Measurements from ENCODE around the gene ORMDL2.

The ORMDL2 gene

DNA sequence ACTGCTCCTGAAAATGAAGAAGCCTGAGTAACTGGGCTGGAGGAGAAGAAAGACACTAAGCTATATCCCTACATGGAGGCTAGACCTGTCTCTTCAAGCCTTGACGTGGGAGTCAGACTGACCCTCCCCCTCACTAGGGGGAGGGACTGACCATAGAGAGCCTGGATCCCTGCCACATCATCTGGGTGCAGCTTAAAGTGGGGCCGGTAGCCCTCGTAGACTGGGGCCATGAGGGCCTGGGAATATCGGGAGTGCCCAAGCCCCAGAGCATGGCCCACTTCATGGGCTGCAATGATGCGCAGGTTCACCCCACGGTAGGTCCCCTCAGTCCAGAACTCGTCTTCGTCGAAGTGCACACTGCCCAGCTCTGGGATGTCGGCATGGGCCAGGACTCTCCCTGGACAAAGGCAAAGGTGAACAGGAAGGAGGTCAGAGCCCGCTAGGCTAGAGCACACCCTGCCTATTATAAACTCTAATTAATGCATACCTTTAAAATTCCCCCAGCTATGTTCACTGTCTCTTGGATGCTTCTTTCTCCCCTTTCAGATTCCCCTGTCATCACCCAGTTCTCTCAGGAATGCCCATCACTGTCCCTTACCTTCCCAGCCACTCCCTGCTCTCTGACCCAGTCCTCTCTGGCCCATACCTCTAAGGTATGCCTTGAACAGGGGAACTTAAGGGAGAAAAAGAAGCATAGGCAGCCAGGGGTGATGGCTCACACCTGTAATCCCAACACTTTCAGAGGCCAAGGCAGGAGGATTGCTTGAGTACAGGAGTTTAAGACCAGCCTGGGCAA lies 21.7 kb downstream of the ORMDL2 start:
- Mint-ChIP-seq H3K27ac (no peak overlapping the region), H3K36me3 (ENCODE audit: low read depth) (no peaks in the 10 kb centered on the region), H3K27me3 (ENCODE audit: low read depth) (peaks cover 3% of the 10 kb centered on the region), H3K4me1 (ENCODE audit: low read depth) (no peaks in the 10 kb centered on the region), H3K9me3 (no peaks in the 10 kb centered on the region), H3K4me3 (no peak overlapping the region)

- H3K4me1 Mint-ChIP-seq (ENCODE audit: low read depth): no peaks in the 10 kb centered on the region
- H3K27me3 Mint-ChIP-seq (ENCODE audit: low read depth): peaks cover 3% of the 10 kb centered on the region
- no peak overlapping the region for H3K27ac Mint-ChIP-seq
- H3K4me3 Mint-ChIP-seq: no peak overlapping the region
- no peaks in the 10 kb centered on the region for H3K36me3 Mint-ChIP-seq (ENCODE audit: low read depth)
- H3K9me3 Mint-ChIP-seq: no peaks in the 10 kb centered on the region
These were observed 22.9 kb downstream of the ORMDL2 start for GRCh38 chr12:55840581-55841351.

GRCh38 chr12:55842681-55843429 lies 25.0 kb downstream of the ORMDL2 start, which contains the start of gene MMP19:
TSS of gene MMP19 (minus strand) at chr12:55842936. CDS start at chr12:55842830, 106 bp downstream.
- peaks cover 3% of the 10 kb centered on the region for H3K27me3 Mint-ChIP-seq (ENCODE audit: low read depth)
- H3K27ac Mint-ChIP-seq: no peak within 1 kb of the TSS
- H3K9me3 Mint-ChIP-seq: no peaks in the 10 kb centered on the region
- no peak within 1 kb of the TSS for H3K4me3 Mint-ChIP-seq
- H3K36me3 Mint-ChIP-seq (ENCODE audit: low read depth): no peaks in the 10 kb centered on the region
- peaks cover 4% of the 10 kb centered on the region for H3K4me1 Mint-ChIP-seq (ENCODE audit: low read depth)

DNA sequence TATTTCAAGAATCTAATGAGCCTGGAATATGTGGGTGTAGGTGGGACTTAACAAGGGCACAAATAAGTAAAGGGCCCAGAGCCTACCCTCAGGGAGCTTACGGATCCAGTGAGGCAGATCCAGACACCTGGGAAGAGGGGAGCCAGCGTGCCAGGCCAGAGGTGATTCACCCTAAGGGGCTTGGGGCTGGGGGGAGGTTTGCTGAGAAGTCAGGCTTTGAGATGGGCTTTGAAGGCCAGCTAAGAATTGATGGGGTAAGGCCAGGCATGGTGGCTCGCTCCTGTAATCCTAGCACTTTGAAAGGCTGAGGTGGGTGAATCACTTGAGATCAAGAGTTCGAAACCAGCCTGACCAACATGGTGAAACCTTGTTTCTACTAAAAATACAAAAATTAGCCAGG lies 25.6 kb downstream of the ORMDL2 start:
- no peak overlapping the region for H3K27ac Mint-ChIP-seq
- H3K9me3 Mint-ChIP-seq: no peaks in the 10 kb centered on the region
- H3K36me3 Mint-ChIP-seq (ENCODE audit: low read depth): no peaks in the 10 kb centered on the region
- peaks cover 3% of the 10 kb centered on the region for H3K27me3 Mint-ChIP-seq (ENCODE audit: low read depth)
- H3K4me3 Mint-ChIP-seq: no peak overlapping the region
- peaks cover 4% of the 10 kb centered on the region for H3K4me1 Mint-ChIP-seq (ENCODE audit: low read depth)

DNA sequence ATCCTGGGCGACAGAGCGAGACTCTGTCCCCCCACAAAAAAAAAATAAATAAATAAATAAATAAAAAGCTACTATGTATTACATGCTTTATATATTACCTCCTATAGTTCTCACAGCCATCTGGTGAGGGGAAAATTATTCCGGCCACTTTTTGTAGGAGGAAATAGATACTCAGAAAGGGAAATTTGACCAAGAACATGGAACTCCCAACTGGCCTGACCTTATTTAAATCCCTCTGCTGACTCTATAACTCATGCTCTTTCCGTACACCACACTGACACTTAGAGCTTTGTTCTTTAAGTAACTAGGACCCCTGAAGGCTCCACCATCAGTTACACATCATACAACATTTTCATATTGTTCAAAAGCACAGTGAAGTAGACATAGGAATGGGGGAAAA lies 27.1 kb downstream of the ORMDL2 start:
- Mint-ChIP-seq H3K4me1 (ENCODE audit: low read depth) (peaks cover 5% of the 10 kb centered on the region), H3K4me3 (no peak overlapping the region), H3K9me3 (no peaks in the 10 kb centered on the region), H3K27ac (no peak overlapping the region), H3K36me3 (ENCODE audit: low read depth) (no peaks in the 10 kb centered on the region), H3K27me3 (ENCODE audit: low read depth) (peaks cover 8% of the 10 kb centered on the region)

- no peaks in the 10 kb centered on the region for H3K36me3 Mint-ChIP-seq (ENCODE audit: low read depth)
- no peak overlapping the region for H3K27ac Mint-ChIP-seq
- H3K4me3 Mint-ChIP-seq: no peak overlapping the region
- peaks cover 5% of the 10 kb centered on the region for H3K4me1 Mint-ChIP-seq (ENCODE audit: low read depth)
- no peaks in the 10 kb centered on the region for H3K9me3 Mint-ChIP-seq
- H3K27me3 Mint-ChIP-seq (ENCODE audit: low read depth): peaks cover 10% of the 10 kb centered on the region
These were observed 27.5 kb downstream of the ORMDL2 start for GRCh38 chr12:55845361-55845760.

- Mint-ChIP-seq H3K27ac (no peak overlapping the region), H3K36me3 (ENCODE audit: low read depth) (no peaks in the 10 kb centered on the region), H3K9me3 (no peaks in the 10 kb centered on the region), H3K4me1 (ENCODE audit: low read depth) (peaks cover 5% of the 10 kb centered on the region), H3K27me3 (ENCODE audit: low read depth) (peaks cover 13% of the 10 kb centered on the region), H3K4me3 (no peak overlapping the region)
These were observed 28.1 kb downstream of the ORMDL2 start for GRCh38 chr12:55845785-55846496.

- Mint-ChIP-seq H3K4me3 (no peak overlapping the region), H3K9me3 (no peaks in the 10 kb centered on the region), H3K27me3 (ENCODE audit: low read depth) (peaks cover 14% of the 10 kb centered on the region), H3K27ac (no peak overlapping the region), H3K36me3 (ENCODE audit: low read depth) (no peaks in the 10 kb centered on the region), H3K4me1 (ENCODE audit: low read depth) (peaks cover 5% of the 10 kb centered on the region)
These were observed 29.2 kb downstream of the ORMDL2 start for GRCh38 chr12:55847033-55847432.

GRCh38 chr12:55847603-55848291 lies 29.9 kb downstream of the ORMDL2 start:
- Mint-ChIP-seq H3K4me1 (ENCODE audit: low read depth) (peaks cover 5% of the 10 kb centered on the region), H3K27me3 (ENCODE audit: low read depth) (peaks cover 19% of the 10 kb centered on the region), H3K27ac (no peak overlapping the region), H3K4me3 (no peak overlapping the region), H3K36me3 (ENCODE audit: low read depth) (no peaks in the 10 kb centered on the region), H3K9me3 (no peaks in the 10 kb centered on the region)

DNA sequence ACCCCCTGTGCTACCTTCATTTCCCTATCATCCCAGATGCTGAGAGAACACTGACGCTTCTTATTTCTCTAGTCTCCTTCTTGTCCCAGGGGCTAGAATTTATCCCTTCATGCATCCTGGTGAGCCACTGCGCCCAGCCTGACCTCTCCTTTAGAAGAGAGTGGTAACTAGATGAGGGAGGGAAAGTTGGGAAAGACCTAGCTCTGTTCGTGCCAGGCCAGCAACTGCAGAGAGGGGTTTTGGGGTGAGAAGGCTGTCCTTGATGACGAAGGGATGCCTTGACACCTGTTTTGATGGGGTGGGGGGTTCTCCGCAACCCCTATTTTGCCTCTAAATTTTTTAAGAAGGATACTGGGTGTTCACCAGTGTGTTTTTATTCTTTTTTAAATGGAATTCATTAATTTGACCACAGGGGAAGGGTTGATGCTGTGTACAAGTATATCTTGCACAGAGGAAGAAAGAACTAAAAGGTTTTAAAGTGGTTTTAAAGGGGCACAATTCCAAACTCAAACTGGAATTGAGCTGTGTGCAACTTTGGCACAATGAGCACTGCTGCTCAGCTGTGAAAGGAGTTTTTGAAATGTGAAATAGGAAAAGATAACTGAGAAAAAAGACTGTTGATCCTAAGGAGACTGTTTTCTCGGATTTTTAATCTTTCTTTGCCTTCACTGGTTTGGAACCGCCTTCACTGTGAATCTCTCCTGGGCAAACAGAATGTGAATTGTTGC lies 31.9 kb downstream of the ORMDL2 start:
- Mint-ChIP-seq H3K27ac (no peak overlapping the region), H3K9me3 (no peaks in the 10 kb centered on the region), H3K4me3 (no peak overlapping the region), H3K4me1 (ENCODE audit: low read depth) (peaks cover 5% of the 10 kb centered on the region), H3K36me3 (ENCODE audit: low read depth) (no peaks in the 10 kb centered on the region), H3K27me3 (ENCODE audit: low read depth) (peaks cover 19% of the 10 kb centered on the region)

DNA sequence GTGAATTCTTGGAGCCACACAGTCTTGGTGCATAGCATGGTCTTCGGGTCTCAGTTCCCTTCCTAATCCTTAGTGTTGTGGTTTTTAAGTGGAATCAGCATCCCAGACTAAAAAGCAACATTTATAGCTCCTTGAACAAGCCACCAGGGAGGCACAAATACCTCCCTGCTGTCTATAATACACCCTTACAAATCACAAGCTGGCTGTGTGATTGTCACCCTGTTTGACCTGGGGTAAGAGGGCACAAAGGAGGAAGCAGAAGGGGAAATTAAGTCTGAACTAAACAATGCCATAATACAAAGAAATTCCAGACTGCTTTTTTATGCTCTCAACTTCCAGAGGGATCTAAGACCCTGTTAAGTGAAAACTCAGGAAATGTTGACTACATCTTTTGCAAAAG lies 32.6 kb downstream of the ORMDL2 start:
- H3K9me3 Mint-ChIP-seq: no peaks in the 10 kb centered on the region
- no peak overlapping the region for H3K27ac Mint-ChIP-seq
- H3K27me3 Mint-ChIP-seq (ENCODE audit: low read depth): peaks cover 19% of the 10 kb centered on the region
- H3K4me3 Mint-ChIP-seq: no peak overlapping the region
- no peaks in the 10 kb centered on the region for H3K36me3 Mint-ChIP-seq (ENCODE audit: low read depth)
- H3K4me1 Mint-ChIP-seq (ENCODE audit: low read depth): peaks cover 5% of the 10 kb centered on the region

- H3K36me3 Mint-ChIP-seq (ENCODE audit: low read depth): no peaks in the 10 kb centered on the region
- no peaks in the 10 kb centered on the region for H3K9me3 Mint-ChIP-seq
- no peak overlapping the region for H3K4me3 Mint-ChIP-seq
- H3K4me1 Mint-ChIP-seq (ENCODE audit: low read depth): peaks cover 5% of the 10 kb centered on the region
- peaks cover 19% of the 10 kb centered on the region for H3K27me3 Mint-ChIP-seq (ENCODE audit: low read depth)
- H3K27ac Mint-ChIP-seq: no peak overlapping the region
These were observed 33.1 kb downstream of the ORMDL2 start for GRCh38 chr12:55850893-55851292.

DNA sequence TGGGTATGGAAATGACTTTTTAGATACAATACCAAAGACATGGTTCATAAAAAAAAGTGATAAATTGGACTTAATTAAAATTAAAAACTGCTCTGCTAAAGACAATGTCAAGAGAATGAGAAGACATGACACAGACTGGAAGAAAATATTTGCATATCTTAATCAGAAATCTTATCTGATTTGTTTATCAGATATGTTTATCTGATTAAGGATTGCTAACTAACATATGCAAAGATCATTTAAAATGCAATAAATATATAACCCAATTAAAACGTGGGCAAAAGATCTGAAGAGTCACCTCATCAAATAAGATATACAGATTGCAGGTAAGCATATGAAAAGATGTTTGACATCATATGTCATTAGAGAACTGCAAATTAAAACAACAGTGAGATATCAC lies 34.9 kb downstream of the ORMDL2 start:
- H3K36me3 Mint-ChIP-seq (ENCODE audit: low read depth): no peaks in the 10 kb centered on the region
- H3K27ac Mint-ChIP-seq: no peak overlapping the region
- peaks cover 19% of the 10 kb centered on the region for H3K27me3 Mint-ChIP-seq (ENCODE audit: low read depth)
- H3K4me1 Mint-ChIP-seq (ENCODE audit: low read depth): peaks cover 2% of the 10 kb centered on the region
- H3K4me3 Mint-ChIP-seq: no peak overlapping the region
- no peaks in the 10 kb centered on the region for H3K9me3 Mint-ChIP-seq

All from T-helper 1 cell treated with Interleukin-12 subunit alpha and Interleukin-12 subunit beta and Interleukin-4 antibody, amounts not matched to agents 30 μg/mL and 1 μg/mL, for 36 hours (primary cell).